OCI-LY7 (cell line): ENCODE results near the gene FBH1. TPM values are rescaled to one million over a fixed set of nuclear protein-coding genes. Genes with fewer than 3 reads are reported as not detected.

ENCODE experiments used
- BruUV-seq: library from RNA; stranded (reverse); fragments of 400-500 nt; replicated peaks from 2 replicates; lab custom pipeline; 2021; lab: Mats Ljungman, UMichigan
- CTCF ChIA-PET: fragments of 300-600 bp; sonication (Branson Sonifier 250); formaldehyde crosslinking; loops from one replicate; lab custom pipeline; 2022; ENCODE audit warnings: antibody characterized with exemption; ENCODE audit not compliant: unreplicated experiment; lab: Charles Lee
- POLR2A ChIA-PET: fragments of 300-600 bp; sonication (Branson Sonifier 250); formaldehyde crosslinking; loops from one replicate; lab custom pipeline; 2022; ENCODE audit warnings: antibody characterized with exemption; lab: Charles Lee
- DNase-seq: peaks from one replicate; pipeline ENCODE4 v3.0.0-alpha.2; 2015; ENCODE audit warnings: low spot score
- H2AFZ ChIP-seq: fragments of 200-600 bp; sonication (generic), shearing (Covaris generic); 2 replicates; pipeline ENCODE4 v1.6.1; 2014; ENCODE audit warnings: mild to moderate bottlenecking, antibody characterized with exemption, low read length, moderate library complexity
- H3K27ac ChIP-seq: fragments of 200-600 bp; sonication (generic); 2 replicates; pipeline ENCODE4 v1.5.1; 2014; ENCODE audit warnings: mixed run types, low read depth, mild to moderate bottlenecking, moderate library complexity, low read length, inconsistent platforms; ENCODE audit not compliant: poor library complexity, severe bottlenecking
- H3K36me3 ChIP-seq: fragments of 200-600 bp; sonication (generic); 2 replicates; pipeline ENCODE4 v1.6.1; 2014; ENCODE audit warnings: mild to moderate bottlenecking, antibody characterized with exemption, low read length, moderate library complexity, mixed read lengths; ENCODE audit not compliant: insufficient read depth
- H3K4me1 ChIP-seq: fragments of 200-600 bp; sonication (generic); 2 replicates; pipeline ENCODE4 v1.5.1; 2014; ENCODE audit warnings: mild to moderate bottlenecking, low read length; ENCODE audit not compliant: insufficient read depth, poor library complexity, severe bottlenecking
- H3K4me2 ChIP-seq: fragments of 200-600 bp; sonication (generic); 2 replicates; pipeline ENCODE4 v1.6.1; 2014; ENCODE audit warnings: mild to moderate bottlenecking, low read length
- H3K4me3 ChIP-seq: fragments of 200-600 bp; sonication (generic); 2 replicates; pipeline ENCODE4 v1.5.1; 2014; ENCODE audit warnings: mild to moderate bottlenecking, low read depth, low read length; ENCODE audit not compliant: poor library complexity, severe bottlenecking
- H3K79me2 ChIP-seq: fragments of 200-600 bp; sonication (generic); 2 replicates; pipeline ENCODE4 v1.6.1; 2016; ENCODE audit warnings: low read depth, mild to moderate bottlenecking, low read length, moderate library complexity, mixed read lengths; ENCODE audit not compliant: insufficient read depth
- H3K9me2 ChIP-seq: fragments of 200-600 bp; sonication (generic); 2 replicates; pipeline ENCODE4 v1.6.1; 2016; ENCODE audit warnings: mild to moderate bottlenecking, low read length, mixed read lengths; ENCODE audit not compliant: insufficient read depth
- H3K9me3 ChIP-seq: fragments of 200-600 bp; sonication (generic); 2 replicates; pipeline ENCODE4 v1.6.1; 2014; ENCODE audit warnings: mild to moderate bottlenecking, mixed run types, low read length, mixed read lengths
- H4K20me1 ChIP-seq: fragments of 200-600 bp; sonication (generic); 2 replicates; pipeline ENCODE4 v1.6.1; 2014; ENCODE audit warnings: mild to moderate bottlenecking, antibody characterized with exemption, low read length, moderate library complexity, mixed read lengths; ENCODE audit not compliant: insufficient read depth
- EZH2phosphoT487 ChIP-seq: fragments of 200-600 bp; sonication (generic); IDR thresholded peaks from 2 replicates; pipeline ENCODE4 v1.6.1; 2018; ENCODE audit warnings: low read depth, borderline replicate concordance, mild to moderate bottlenecking, mixed run types, antibody characterized with exemption, low read length, moderate library complexity, mixed read lengths
- intact Hi-C: fragments of 100-400 bp; cut with micrococcal nuclease; formaldehyde crosslinking; loops from one replicate; pipeline ENCODE4 v1.10.0; 2022; ENCODE audit not compliant: unreplicated experiment
- total RNA-seq, 2 experiments: library from RNA; depleted of rRNA in 1 of 2; stranded (reverse); fragments of >200 nt in 1 of 2; shearing (Covaris generic) in 1 of 2; gene quantifications; 2 replicates each; pipeline ENCODE4 v1.2.3, GENCODE V29; 2014 to 2022
- TF ChIP-seq, protein P1 (sequence below): fragments of 200-600 bp; sonication (generic); conservative IDR thresholded peaks from 2 replicates; pipeline ENCODE4 v1.5.1; 2014; ENCODE audit warnings: mild to moderate bottlenecking, antibody characterized with exemption, low read length, moderate library complexity, mixed read lengths

The FBH1 gene
- total RNA-seq, 2 experiments from 2014 or later: 58.1 to 65.6 TPM

DNA sequence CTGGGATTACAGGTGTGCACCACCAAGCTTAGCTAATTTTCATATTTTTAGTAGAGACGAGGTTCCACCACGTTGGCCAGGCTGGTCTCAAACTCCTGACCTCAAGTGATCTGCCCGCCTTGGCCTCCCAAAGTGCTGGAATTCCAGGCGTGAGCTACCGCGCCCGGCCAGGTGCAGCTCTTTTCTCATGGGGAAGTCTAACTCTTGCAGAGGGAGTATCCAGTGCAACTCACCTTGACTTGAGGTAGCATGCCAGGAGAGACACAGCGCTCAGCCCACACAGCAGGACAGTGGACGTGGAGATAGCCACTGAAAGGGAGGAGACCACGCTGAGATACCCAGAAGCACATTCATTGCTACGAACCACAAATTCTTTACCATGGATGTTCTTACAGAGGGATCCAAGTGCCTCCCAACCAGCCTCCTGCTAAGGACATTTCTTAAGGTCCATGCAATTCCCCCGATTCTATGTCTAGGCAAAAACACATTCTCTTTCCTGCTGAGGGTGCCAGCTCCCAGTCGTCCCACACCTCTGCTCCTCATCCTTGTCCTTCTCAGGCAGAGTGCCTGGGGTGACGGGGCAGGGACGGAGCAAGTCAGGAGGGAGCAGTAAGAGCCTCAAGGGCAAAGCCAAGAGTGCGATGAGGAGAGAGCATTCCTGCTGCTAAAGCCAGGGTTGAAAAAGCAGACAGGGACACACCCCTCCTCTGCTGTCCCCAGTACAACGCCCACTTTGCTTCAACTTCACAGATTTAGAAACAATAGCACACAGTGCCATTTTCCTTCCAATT is 66.3 kb downstream of the FBH1 start:
- Histone ChIP-seq H3K9me2 (no peaks in the 10 kb centered on the region), H3K36me3 (no peaks in the 10 kb centered on the region), H4K20me1 (no peaks in the 10 kb centered on the region), H3K4me1 (no peaks in the 10 kb centered on the region), H3K4me3 (no peak overlapping the region), H3K9me3 (no peaks in the 10 kb centered on the region), H3K79me2 (no peaks in the 10 kb centered on the region), H2AFZ (no peak overlapping the region), H3K27ac (no peak overlapping the region), H3K4me2 (no peak overlapping the region)
- TF ChIP-seq, protein P1, sequence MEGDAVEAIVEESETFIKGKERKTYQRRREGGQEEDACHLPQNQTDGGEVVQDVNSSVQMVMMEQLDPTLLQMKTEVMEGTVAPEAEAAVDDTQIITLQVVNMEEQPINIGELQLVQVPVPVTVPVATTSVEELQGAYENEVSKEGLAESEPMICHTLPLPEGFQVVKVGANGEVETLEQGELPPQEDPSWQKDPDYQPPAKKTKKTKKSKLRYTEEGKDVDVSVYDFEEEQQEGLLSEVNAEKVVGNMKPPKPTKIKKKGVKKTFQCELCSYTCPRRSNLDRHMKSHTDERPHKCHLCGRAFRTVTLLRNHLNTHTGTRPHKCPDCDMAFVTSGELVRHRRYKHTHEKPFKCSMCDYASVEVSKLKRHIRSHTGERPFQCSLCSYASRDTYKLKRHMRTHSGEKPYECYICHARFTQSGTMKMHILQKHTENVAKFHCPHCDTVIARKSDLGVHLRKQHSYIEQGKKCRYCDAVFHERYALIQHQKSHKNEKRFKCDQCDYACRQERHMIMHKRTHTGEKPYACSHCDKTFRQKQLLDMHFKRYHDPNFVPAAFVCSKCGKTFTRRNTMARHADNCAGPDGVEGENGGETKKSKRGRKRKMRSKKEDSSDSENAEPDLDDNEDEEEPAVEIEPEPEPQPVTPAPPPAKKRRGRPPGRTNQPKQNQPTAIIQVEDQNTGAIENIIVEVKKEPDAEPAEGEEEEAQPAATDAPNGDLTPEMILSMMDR: no peak
- no peak for TF ChIP-seq EZH2phosphoT487
- ChIA-PET CTCF (no interaction called here), POLR2A (no interaction called here)
- DNase-seq: no peak
- intact Hi-C loops: no loop called here
- BruUV-seq: no TSS peak

DNA sequence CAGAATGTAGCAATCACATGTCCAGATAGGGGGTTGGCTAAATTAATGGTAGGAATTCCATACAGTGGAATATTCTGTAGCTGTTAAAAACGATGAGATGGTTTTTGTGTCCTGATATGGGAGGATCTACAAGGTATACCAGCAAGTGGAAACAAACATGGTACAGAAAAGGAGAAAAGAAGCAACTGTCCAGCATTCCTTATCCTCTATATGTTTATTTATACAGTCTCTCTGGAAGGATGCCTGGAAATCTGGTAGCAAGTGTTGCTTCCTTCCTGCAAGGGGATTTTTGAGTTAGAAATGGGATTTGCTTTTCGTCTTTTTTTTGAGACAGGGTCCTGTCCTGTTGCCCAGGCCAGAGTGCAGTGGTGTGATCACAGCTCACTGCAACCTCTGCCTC is 68.0 kb downstream of the FBH1 start:
- Histone ChIP-seq H3K79me2 (no peaks in the 10 kb centered on the region), H3K4me2 (no peak overlapping the region), H3K9me2 (no peaks in the 10 kb centered on the region), H3K36me3 (no peaks in the 10 kb centered on the region), H2AFZ (no peak overlapping the region), H3K4me3 (no peak overlapping the region), H3K4me1 (no peaks in the 10 kb centered on the region), H3K27ac (no peak overlapping the region), H4K20me1 (no peaks in the 10 kb centered on the region), H3K9me3 (no peaks in the 10 kb centered on the region)
- DNase-seq: no peak
- intact Hi-C loops: no loop called here
- ChIA-PET CTCF (no interaction called here), POLR2A (no interaction called here)
- no TSS peak for BruUV-seq
- TF ChIP-seq EZH2phosphoT487: no peak
- TF ChIP-seq, protein P1: no peak

DNA sequence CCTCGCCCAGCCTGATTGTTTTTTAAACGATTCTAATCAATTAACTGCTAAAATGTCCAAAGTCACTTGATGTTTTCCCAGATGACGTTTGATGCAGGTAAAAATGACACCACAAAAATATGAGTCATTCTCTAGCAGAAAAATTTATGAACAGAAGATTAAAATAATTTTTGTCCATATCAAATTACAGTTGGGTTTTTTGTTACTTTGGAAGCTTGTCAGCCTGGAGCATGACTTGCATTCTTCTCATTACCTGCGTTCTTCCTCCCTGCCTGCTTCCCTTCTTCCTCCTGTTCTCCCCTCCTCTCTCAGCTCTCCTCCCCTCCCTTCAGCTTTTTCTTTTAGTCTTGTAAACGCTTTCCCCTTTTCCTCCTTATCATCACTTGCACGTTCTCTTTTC is 68.6 kb downstream of the FBH1 start:
- H3K4me2 ChIP-seq: no peak overlapping the region
- CTCF ChIA-PET: no interaction called here
- POLR2A ChIA-PET: no interaction called here

More for the DNA sequence above, 68.6 kb downstream of the FBH1 start:
- intact Hi-C loops: no loop called here
- Histone ChIP-seq H3K4me3 (no peak overlapping the region), H3K9me3 (no peaks in the 10 kb centered on the region), H4K20me1 (no peaks in the 10 kb centered on the region), H3K79me2 (no peaks in the 10 kb centered on the region), H3K36me3 (no peaks in the 10 kb centered on the region), H2AFZ (no peak overlapping the region), H3K9me2 (no peaks in the 10 kb centered on the region), H3K27ac (no peak overlapping the region), H3K4me1 (no peaks in the 10 kb centered on the region)
- BruUV-seq: no TSS peak
- DNase-seq: no peak
- TF ChIP-seq, protein P1: no peak
- no peak for TF ChIP-seq EZH2phosphoT487
